ENCODE measurements around the gene SYT14. TPM values are rescaled to one million over a fixed set of nuclear protein-coding genes. Genes with fewer than 3 reads are reported as not detected.
"Not testable (repeated sequence)": the region's sequence is repeated elsewhere in the genome, so short reads cannot be mapped to it uniquely, and the experiment has no call there.

Gene SYT14
- total RNA-seq, 2 experiments from 2014 or later: not detected

DNA sequence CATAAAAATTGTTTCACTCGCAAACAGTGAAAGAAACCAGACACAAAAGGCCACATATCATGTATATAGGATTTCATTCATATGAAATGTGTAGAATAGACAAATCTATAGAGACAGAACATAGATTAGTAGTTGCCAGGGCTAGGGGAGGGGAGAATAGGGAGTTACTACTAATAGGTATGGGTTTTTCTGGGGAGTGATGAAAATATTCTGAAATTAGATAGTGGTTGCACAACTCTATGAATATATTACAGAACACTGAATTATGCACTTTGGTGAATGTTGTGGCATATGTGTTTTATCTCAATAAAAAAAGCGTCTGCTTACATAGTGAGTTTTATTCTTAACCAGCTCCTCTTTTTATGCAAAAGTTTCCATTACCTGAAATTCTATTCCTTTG lies 21.6 kb downstream of the SYT14 start:
- intact Hi-C loops (cut with micrococcal nuclease): no loop called here
- H3K9me3 Mint-ChIP-seq: no peaks in the 10 kb centered on the region
- no peaks in the 10 kb centered on the region for H3K36me3 Mint-ChIP-seq
- no peak for DNase-seq
- no peaks in the 10 kb centered on the region for H3K4me1 Mint-ChIP-seq (ENCODE audit: low read depth)
- ChIA-PET CTCF (no interaction called here), POLR2A (no interaction called here)
- H3K4me3 Mint-ChIP-seq: no peak overlapping the region
- H3K27ac Mint-ChIP-seq: no peak overlapping the region
- peaks cover 17% of the 10 kb centered on the region for H3K27me3 Mint-ChIP-seq

DNA sequence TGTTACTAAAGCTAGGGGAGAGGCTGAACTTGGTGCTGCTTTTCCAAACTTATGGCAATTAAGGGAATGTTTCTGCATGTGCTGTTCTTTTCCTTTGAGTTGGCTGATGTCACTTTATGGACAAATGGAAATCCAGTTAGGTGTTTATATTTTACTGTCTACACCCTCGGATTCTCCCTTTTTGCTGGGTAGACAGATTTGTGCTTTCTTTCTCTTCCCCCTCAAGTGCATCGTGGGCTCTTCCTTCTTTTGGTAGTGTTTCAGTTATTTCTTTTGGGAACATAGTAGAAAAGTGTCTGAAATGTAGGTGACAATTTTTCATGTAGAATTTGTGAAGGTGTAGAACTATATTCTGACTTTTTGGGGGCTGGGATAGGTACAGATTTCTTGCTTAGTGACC lies 22.9 kb downstream of the SYT14 start:
- no peaks in the 10 kb centered on the region for H3K9me3 Mint-ChIP-seq
- no peak overlapping the region for H3K27ac Mint-ChIP-seq
- no peaks in the 10 kb centered on the region for H3K4me1 Mint-ChIP-seq (ENCODE audit: low read depth)
- POLR2A ChIA-PET: no interaction called here
- intact Hi-C loops (cut with micrococcal nuclease): no loop called here
- H3K36me3 Mint-ChIP-seq: no peaks in the 10 kb centered on the region
- CTCF ChIA-PET: no interaction called here
- peaks cover 12% of the 10 kb centered on the region for H3K27me3 Mint-ChIP-seq
- no peak for DNase-seq
- no peak overlapping the region for H3K4me3 Mint-ChIP-seq

DNA sequence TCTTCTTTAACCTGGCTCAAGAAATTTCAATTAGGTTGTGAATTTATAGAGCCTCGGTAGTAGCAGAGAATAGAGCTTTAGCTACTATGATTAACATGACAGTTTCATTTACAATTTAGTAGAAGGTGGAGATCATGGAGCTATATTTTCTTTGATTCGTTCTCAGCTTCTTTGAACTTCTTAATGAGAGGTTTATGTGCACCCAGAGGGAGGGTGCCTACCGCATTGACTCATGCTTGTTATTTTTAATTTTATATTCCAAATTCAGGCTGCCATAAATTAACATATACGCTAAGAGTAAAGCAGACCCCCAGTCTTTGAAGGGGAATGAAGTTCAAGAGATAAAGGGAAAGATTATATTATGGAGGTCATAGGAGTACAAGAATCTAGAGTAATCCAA lies 24.4 kb downstream of the SYT14 start:
- peaks cover 11% of the 10 kb centered on the region for H3K27me3 Mint-ChIP-seq
- no peaks in the 10 kb centered on the region for H3K4me1 Mint-ChIP-seq (ENCODE audit: low read depth)
- ChIA-PET POLR2A (no interaction called here), CTCF (no interaction called here)
- no peak overlapping the region for H3K27ac Mint-ChIP-seq
- H3K36me3 Mint-ChIP-seq: no peaks in the 10 kb centered on the region
- no peak overlapping the region for H3K4me3 Mint-ChIP-seq
- intact Hi-C loops (cut with micrococcal nuclease): no loop called here
- no peak for DNase-seq
- no peaks in the 10 kb centered on the region for H3K9me3 Mint-ChIP-seq

DNA sequence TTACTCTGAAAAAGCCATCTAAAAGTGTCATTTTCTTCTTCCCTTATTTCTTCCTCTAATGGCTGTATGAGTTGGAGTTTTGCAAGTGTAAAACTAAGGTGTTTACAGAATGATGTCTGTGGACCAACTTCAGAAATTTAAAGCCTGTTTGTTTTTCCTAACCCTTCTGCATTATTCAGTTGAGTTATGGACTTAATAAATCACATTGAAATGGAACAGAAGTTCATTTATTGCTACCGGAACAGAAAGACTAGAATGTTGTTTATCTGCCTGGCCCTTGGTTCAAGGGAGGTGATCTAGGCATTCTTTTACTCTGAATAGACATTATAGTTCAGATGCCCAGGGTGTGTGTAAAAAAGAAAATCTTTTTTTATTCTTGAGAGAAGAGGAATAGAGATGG lies 24.8 kb downstream of the SYT14 start:
- intact Hi-C loops (cut with micrococcal nuclease): no loop called here
- H3K27me3 Mint-ChIP-seq: peaks cover 10% of the 10 kb centered on the region
- POLR2A ChIA-PET: no interaction called here
- no peak overlapping the region for H3K4me3 Mint-ChIP-seq
- no peaks in the 10 kb centered on the region for H3K36me3 Mint-ChIP-seq
- no peak overlapping the region for H3K27ac Mint-ChIP-seq
- no peak for DNase-seq
- no peaks in the 10 kb centered on the region for H3K9me3 Mint-ChIP-seq
- CTCF ChIA-PET: no interaction called here
- H3K4me1 Mint-ChIP-seq (ENCODE audit: low read depth): no peaks in the 10 kb centered on the region

DNA sequence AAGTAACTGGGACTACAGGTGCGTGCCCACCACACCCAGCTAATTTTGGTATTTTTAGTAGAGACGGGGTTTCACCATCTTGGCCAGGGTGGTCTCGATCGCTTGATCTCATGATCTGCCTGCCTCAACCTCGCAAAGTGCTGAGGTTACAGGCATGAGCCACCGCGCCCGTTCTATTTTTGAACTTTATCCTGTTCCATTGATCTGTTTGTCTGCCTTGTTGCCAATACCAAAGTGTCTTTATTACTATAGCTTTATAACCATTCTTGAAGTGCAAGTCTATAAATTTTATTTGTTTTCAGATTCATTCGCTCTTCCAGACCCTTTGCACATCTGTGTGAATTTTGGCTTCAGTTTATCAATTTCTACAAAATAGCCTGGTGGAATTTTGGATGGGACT lies 28.0 kb downstream of the SYT14 start:
- Mint-ChIP-seq H3K4me1 (ENCODE audit: low read depth) (no peaks in the 10 kb centered on the region), H3K36me3 (no peaks in the 10 kb centered on the region), H3K4me3 (no peak overlapping the region), H3K9me3 (no peaks in the 10 kb centered on the region), H3K27ac (no peak overlapping the region), H3K27me3 (peaks cover 5% of the 10 kb centered on the region)
- ChIA-PET POLR2A (no interaction called here), CTCF (no interaction called here)
- DNase-seq: no peak
- intact Hi-C loops (cut with micrococcal nuclease): no loop called here

- H3K4me1 Mint-ChIP-seq (ENCODE audit: low read depth); CTCF ChIA-PET; POLR2A ChIA-PET; intact Hi-C loops (cut with micrococcal nuclease); H3K27ac Mint-ChIP-seq; H3K9me3 Mint-ChIP-seq; H3K36me3 Mint-ChIP-seq; DNase-seq; H3K27me3 Mint-ChIP-seq; H3K4me3 Mint-ChIP-seq: not testable (repeated sequence)
These were observed 40.7 kb downstream of the SYT14 start for GRCh38 chr1:209978721-209979120.

GRCh38 chr1:209983953-209984352 lies 45.9 kb downstream of the SYT14 start:
- DNase-seq: no peak
- peaks cover 2% of the 10 kb centered on the region for H3K9me3 Mint-ChIP-seq
- intact Hi-C loops (cut with micrococcal nuclease): no loop called here
- ChIA-PET POLR2A (no interaction called here), CTCF (interaction anchor here (2.0 kb wide), 1 partner anchor 124 kb away, joined by 7 read pairs; no protein-coding TSS in a partner anchor)
- no peak overlapping the region for H3K4me3 Mint-ChIP-seq
- no peak overlapping the region for H3K27ac Mint-ChIP-seq
- peaks cover 21% of the 10 kb centered on the region for H3K27me3 Mint-ChIP-seq
- no peaks in the 10 kb centered on the region for H3K36me3 Mint-ChIP-seq
- H3K4me1 Mint-ChIP-seq (ENCODE audit: low read depth): no peaks in the 10 kb centered on the region

DNA sequence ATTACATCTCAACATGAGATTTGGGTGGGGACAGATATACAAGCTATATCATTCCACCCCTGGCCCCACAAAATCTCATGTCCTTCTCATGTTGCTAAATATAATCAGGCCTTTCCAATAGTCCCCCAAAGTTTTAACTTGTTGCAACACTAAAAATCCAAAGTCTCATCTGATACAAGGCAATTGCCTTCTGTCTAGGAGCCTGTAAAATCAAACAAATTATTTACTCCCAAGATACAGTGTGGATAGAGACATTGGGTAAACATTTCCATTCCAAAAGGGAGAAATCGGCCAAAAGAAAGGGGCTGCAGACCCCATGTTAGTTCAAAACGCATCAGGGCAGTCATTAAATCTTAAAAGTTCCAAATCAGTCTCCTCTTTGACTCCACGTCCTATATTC lies 47.0 kb downstream of the SYT14 start:
- Mint-ChIP-seq H3K4me1 (ENCODE audit: low read depth) (no peaks in the 10 kb centered on the region), H3K4me3 (no peak overlapping the region), H3K9me3 (no peaks in the 10 kb centered on the region), H3K36me3 (no peaks in the 10 kb centered on the region), H3K27ac (no peak overlapping the region), H3K27me3 (peaks cover 20% of the 10 kb centered on the region)
- intact Hi-C loops (cut with micrococcal nuclease): no loop called here
- no peak for DNase-seq
- POLR2A ChIA-PET: no interaction called here
- CTCF ChIA-PET: no interaction called here

- POLR2A ChIA-PET: no interaction called here
- H3K27ac Mint-ChIP-seq: no peak overlapping the region
- CTCF ChIA-PET: interaction anchor here (0.7 to 4.5 kb wide), 5 partner anchors 89 to 412 kb away, joined by 3 to 43 read pairs (median 4); no protein-coding TSS in a partner anchor
- peaks cover 23% of the 10 kb centered on the region for H3K27me3 Mint-ChIP-seq
- no peak overlapping the region for H3K4me3 Mint-ChIP-seq
- intact Hi-C loops (cut with micrococcal nuclease): loop anchor here (1.0 kb wide), 1 partner anchor 128 kb away; no protein-coding TSS in a partner anchor
- H3K4me1 Mint-ChIP-seq (ENCODE audit: low read depth): no peaks in the 10 kb centered on the region
- H3K36me3 Mint-ChIP-seq: no peaks in the 10 kb centered on the region
- no peak for DNase-seq
- H3K9me3 Mint-ChIP-seq: no peaks in the 10 kb centered on the region
These were observed 50.7 kb downstream of the SYT14 start for GRCh38 chr1:209988706-209989105.

DNA sequence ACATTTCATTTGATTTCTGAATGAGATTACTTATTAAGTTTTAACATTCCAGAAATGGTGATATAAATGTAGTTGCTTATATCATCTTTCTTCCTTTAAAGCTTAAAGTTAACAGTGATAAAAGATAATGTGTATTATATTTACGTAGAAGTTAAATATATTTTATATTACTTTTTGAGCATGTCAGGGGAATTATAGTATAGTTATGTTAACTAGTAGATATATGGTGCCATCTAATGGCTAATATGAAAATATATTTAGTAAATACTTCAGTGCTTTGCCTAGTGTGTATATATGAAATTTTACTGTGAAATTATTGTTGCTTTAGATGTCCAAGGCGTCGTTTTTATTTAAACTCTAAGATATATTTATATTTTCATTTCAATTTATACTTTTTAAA lies 51.5 kb downstream of the SYT14 start:
- Mint-ChIP-seq H3K9me3 (no peaks in the 10 kb centered on the region), H3K27me3 (peaks cover 22% of the 10 kb centered on the region), H3K36me3 (no peaks in the 10 kb centered on the region), H3K4me3 (no peak overlapping the region), H3K27ac (no peak overlapping the region), H3K4me1 (ENCODE audit: low read depth) (no peaks in the 10 kb centered on the region)
- DNase-seq: no peak
- CTCF ChIA-PET: interaction anchor here (0.7 to 4.5 kb wide), 5 partner anchors 122 to 179 kb away, joined by 3 to 43 read pairs (median 4); no protein-coding TSS in a partner anchor
- POLR2A ChIA-PET: no interaction called here
- intact Hi-C loops (cut with micrococcal nuclease): loop anchor here (1.0 kb wide), 1 partner anchor 129 kb away; no protein-coding TSS in a partner anchor

GRCh38 chr1:209993061-209993830 lies 55.2 kb downstream of the SYT14 start:
- no peak overlapping the region for H3K27ac Mint-ChIP-seq
- H3K4me1 Mint-ChIP-seq (ENCODE audit: low read depth): no peaks in the 10 kb centered on the region
- no peak for DNase-seq
- intact Hi-C loops (cut with micrococcal nuclease): no loop called here
- peaks cover 23% of the 10 kb centered on the region for H3K27me3 Mint-ChIP-seq
- H3K4me3 Mint-ChIP-seq: no peak overlapping the region
- H3K36me3 Mint-ChIP-seq: no peaks in the 10 kb centered on the region
- no peaks in the 10 kb centered on the region for H3K9me3 Mint-ChIP-seq
- ChIA-PET CTCF (interaction anchor here (0.6 to 3.4 kb wide), 4 partner anchors 132 to 1265 kb away, joined by 3 to 22 read pairs (median 3); no protein-coding TSS in a partner anchor), POLR2A (no interaction called here)

DNA sequence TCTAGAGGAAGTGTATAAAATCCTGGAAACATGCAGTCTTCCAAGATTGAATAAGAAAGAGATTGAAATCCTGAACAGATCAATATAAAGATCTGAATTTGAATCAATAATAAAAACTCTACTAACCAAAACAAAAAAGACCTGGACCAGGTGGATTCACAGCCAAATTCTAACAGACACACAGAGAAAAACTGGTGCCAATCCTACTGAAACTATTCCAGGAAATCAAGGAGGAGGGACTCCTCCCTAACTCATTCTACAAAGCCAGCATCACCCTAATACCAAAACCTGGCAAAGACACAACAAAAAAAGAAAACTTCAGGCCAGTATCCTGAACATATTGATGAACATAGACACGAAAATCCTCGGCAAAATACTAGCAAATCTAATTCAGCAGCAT lies 58.3 kb downstream of the SYT14 start:
- Mint-ChIP-seq H3K4me1 (ENCODE audit: low read depth) (no peaks in the 10 kb centered on the region), H3K36me3 (no peaks in the 10 kb centered on the region), H3K27me3 (peaks cover 18% of the 10 kb centered on the region), H3K4me3 (no peak overlapping the region), H3K27ac (no peak overlapping the region), H3K9me3 (no peaks in the 10 kb centered on the region)
- ChIA-PET POLR2A (no interaction called here), CTCF (no interaction called here)
- intact Hi-C loops (cut with micrococcal nuclease): no loop called here
- DNase-seq: no peak

GRCh38 chr1:209999005-209999404 lies 61.0 kb downstream of the SYT14 start:
- Mint-ChIP-seq H3K9me3 (no peaks in the 10 kb centered on the region), H3K27ac (no peak overlapping the region), H3K27me3 (peaks cover 17% of the 10 kb centered on the region), H3K4me3 (no peak overlapping the region), H3K36me3 (no peaks in the 10 kb centered on the region), H3K4me1 (ENCODE audit: low read depth) (no peaks in the 10 kb centered on the region)
- CTCF ChIA-PET: no interaction called here
- DNase-seq: no peak
- intact Hi-C loops (cut with micrococcal nuclease): no loop called here
- POLR2A ChIA-PET: no interaction called here

Data from activated CD4-positive, alpha-beta memory T cell treated with anti-CD3 and anti-CD28 coated beads for 36 hours (primary cell).